Lower leg skin (tissue), 3 donors: ENCODE results near the gene CAPN15.

Experiments
- CTCF ChIP-seq, 3 donors: fragments of 450-650 bp; IDR thresholded peaks; one replicate each; pipeline ENCODE4 v1.5.1; 2016; ENCODE audit warnings: antibody characterized with exemption in 3 of 3, mild to moderate bottlenecking in 3 of 3, moderate library complexity in 2 of 3
- POLR2A ChIP-seq, 2 donors: fragments of 450-650 bp; IDR thresholded peaks; one replicate each; pipeline ENCODE4 v1.6.1; 2016 to 2017; ENCODE audit warnings: antibody characterized with exemption in 2 of 2, mild to moderate bottlenecking in 1 of 2, moderate library complexity in 1 of 2

GRCh38 chr16:578232-578869 lies 50.8 kb downstream of the CAPN15 start:
- no peak for TF ChIP-seq CTCF (IDR thresholded peaks at IDR 0.05)
- TF ChIP-seq POLR2A (IDR thresholded peaks at IDR 0.05), result no peak
